Ovary (tissue), 9 donors: Measurements from ENCODE around the gene STUB1. TPM values are rescaled to one million over a fixed set of nuclear protein-coding genes. Genes with fewer than 3 reads are reported as not detected.

Source experiments
- DNase-seq, 5 donors: peaks; one replicate each; pipeline ENCODE4 v3.0.0-alpha.2; 2019 to 2020
- H3K27ac ChIP-seq, 2 donors: fragments of 200-600 bp; one replicate each; pipeline versions ENCODE4 v1.5.1 to v1.8.0; 2019 to 2022
- H3K27me3 ChIP-seq: fragments of 200-600 bp; one replicate; pipeline ENCODE4 v1.8.0; 2022
- H3K36me3 ChIP-seq: fragments of 200-600 bp; sonication (generic); one replicate; pipeline ENCODE4 v1.5.1; 2019
- H3K4me1 ChIP-seq: one replicate; pipeline ENCODE4 v1.8.1; 2013; ENCODE audit warnings: mild to moderate bottlenecking, moderate library complexity; ENCODE audit not compliant: insufficient read depth
- H3K4me3 ChIP-seq: fragments of 200-600 bp; sonication (generic); one replicate; pipeline ENCODE4 v1.5.1; 2017
- H3K9me3 ChIP-seq, 2 donors: fragments of 200-600 bp in 1 of 2; sonication (generic) in 1 of 2; one replicate each; pipeline versions ENCODE4 v1.5.1 to v1.8.1; 2013 to 2019; ENCODE audit warnings: mild to moderate bottlenecking in 1 of 2, moderate library complexity in 1 of 2
- EP300 ChIP-seq: sonication (generic); formaldehyde crosslinking; IDR thresholded peaks from one replicate; pipeline ENCODE4 v1.6.1; 2017; ENCODE audit warnings: antibody characterized with exemption
- POLR2A ChIP-seq: fragments of 450-650 bp; IDR thresholded peaks from one replicate; pipeline ENCODE4 v1.6.1; 2017; ENCODE audit warnings: antibody characterized with exemption, mild to moderate bottlenecking, moderate library complexity
- WGBS, 3 donors: extraction: QIAGEN DNeasy Blood & Tissue Kit in 1 of 3; methylation state at CpG; one replicate each; pipeline versions ENCODE4 v1.1.5 to v1.1.7; 2013 to 2017; 5-methylcytosine and 5-hydroxymethylcytosine counted together
- intact Hi-C, 4 donors: fragments of 100-400 bp; cut with DNase I; formaldehyde crosslinking; loops; one replicate each; pipeline versions ENCODE4 v1.11.0 to v1.15.1; 2022 to 2023
- polyA plus RNA-seq, 2 donors: library from polyadenylated mRNA; stranded (reverse); fragments of 200-250 nt in 1 of 2; fragments of 350-450 nt in 1 of 2; fragmentation: Illumina TruSeq in 1 of 2; extraction: RNeasy Lipid Tissue Mini Kit (QIAGEN cat#74804) in 1 of 2; gene quantifications; one replicate each; pipeline ENCODE4 v1.2.3, GENCODE V29; 2013 to 2014
- total RNA-seq, 7 donors: library from RNA; depleted of rRNA in 2 of 7; stranded (reverse); fragments of >200 nt in 2 of 7; fragmentation: NEBNext Ultra II Directional in 3 of 7; extraction: Animal tissue kit (Norgen Biotek cat#: 25700) in 3 of 7; gene quantifications; one replicate each; pipeline versions ENCODE4 v1.1.0 to v1.2.4, GENCODE V29; 2016 to 2023
- TF ChIP-seq, protein P1 (sequence below), 3 donors: fragments of 450-650 bp in 2 of 3; fragments of 200-600 bp in 1 of 3; IDR thresholded peaks; one replicate each; pipeline versions ENCODE4 v1.5.1 to v1.8.0; 2016 to 2022; ENCODE audit warnings: antibody characterized with exemption in 3 of 3, mild to moderate bottlenecking in 1 of 3
- donor health status: DM: no; HTN: no; CAD: no; lungs with moderate emphysema.
- donor health status: DM: no; HTN: no; CAD: no.
- donor health status: Bipolar disorder and iron deficiency.
- donor health status: DM: yes; HTN: yes; CAD: no.
- donor health status: DM: no; HTN: no; CAD: no.
- donor health status: DM: yes; HTN: yes; CAD: no.

STUB1 gene
- total and polyA plus RNA-seq, 9 donors = 20.1 to 115 (median 102) TPM

DNA sequence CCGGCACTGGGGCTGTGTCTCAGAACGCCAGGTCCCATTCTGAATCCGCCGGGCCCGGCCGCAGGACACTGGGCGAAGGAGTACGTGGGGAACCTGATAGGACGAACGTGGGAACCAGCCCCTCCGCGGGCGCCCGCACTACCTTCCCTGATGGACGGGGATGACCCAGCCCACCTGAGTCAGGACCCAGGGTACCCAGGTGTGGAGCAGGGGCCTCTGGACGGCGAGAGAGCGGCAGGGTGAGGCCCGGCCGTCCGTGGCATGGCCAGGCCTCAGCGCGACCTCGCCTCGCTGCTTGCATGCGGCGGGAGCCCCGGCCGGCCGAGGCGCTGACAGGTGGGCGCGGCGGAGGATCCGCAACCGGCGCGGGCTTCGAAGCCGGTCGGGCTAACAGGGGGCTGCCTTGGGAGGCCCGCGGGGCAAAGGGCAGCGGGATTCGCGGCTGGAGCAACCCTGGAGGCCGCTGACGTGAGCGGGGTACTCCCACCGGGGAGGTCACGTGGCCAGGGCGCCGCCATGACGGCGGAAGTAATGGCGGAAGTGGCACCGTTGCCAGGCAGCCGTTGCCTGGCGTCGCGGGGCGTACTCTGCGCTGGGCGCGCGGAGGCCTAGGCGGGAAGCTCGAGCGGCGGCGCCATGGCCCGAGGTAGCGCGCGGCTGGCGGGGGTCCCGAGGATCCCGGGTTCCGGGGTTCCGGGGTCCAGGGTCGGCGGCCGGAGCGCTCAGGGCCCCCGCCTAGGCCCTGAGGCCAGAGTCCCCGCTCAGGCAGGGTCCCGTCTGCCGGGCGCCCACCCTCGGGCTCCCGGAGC lies 31.2 kb upstream of the STUB1 start, which contains the start of gene WDR90:
TSS of gene WDR90 (plus strand) at position 585 of the 809 bp plus-strand sequence. CDS start at position 637, 52 bp downstream.
- 1 to 2% (median 2%) methylated on average over 76 to 91 of the region's 91 CpGs for WGBS, 3 donors
- no peaks in the 10 kb centered on the region for H3K36me3 ChIP-seq
- peaks cover 12% of the 10 kb centered on the region for H3K4me1 ChIP-seq
- TF ChIP-seq, protein P1, sequence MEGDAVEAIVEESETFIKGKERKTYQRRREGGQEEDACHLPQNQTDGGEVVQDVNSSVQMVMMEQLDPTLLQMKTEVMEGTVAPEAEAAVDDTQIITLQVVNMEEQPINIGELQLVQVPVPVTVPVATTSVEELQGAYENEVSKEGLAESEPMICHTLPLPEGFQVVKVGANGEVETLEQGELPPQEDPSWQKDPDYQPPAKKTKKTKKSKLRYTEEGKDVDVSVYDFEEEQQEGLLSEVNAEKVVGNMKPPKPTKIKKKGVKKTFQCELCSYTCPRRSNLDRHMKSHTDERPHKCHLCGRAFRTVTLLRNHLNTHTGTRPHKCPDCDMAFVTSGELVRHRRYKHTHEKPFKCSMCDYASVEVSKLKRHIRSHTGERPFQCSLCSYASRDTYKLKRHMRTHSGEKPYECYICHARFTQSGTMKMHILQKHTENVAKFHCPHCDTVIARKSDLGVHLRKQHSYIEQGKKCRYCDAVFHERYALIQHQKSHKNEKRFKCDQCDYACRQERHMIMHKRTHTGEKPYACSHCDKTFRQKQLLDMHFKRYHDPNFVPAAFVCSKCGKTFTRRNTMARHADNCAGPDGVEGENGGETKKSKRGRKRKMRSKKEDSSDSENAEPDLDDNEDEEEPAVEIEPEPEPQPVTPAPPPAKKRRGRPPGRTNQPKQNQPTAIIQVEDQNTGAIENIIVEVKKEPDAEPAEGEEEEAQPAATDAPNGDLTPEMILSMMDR (IDR thresholded peaks at IDR 0.05) = no peak
- peak; percentile 73 for TF ChIP-seq POLR2A
- TF ChIP-seq EP300 = no peak
- no peaks in the 10 kb centered on the region for H3K27me3 ChIP-seq
- H3K9me3 ChIP-seq = no peaks in the 10 kb centered on the region
- peak within 1 kb of the TSS; percentile 71 for H3K4me3 ChIP-seq
- peak within 1 kb of the TSS; percentile 48 to 93 for H3K27ac ChIP-seq
- DNase-seq = peak; percentile 91 to 97 (median 94)
- intact Hi-C loops = no loop called here

DNA sequence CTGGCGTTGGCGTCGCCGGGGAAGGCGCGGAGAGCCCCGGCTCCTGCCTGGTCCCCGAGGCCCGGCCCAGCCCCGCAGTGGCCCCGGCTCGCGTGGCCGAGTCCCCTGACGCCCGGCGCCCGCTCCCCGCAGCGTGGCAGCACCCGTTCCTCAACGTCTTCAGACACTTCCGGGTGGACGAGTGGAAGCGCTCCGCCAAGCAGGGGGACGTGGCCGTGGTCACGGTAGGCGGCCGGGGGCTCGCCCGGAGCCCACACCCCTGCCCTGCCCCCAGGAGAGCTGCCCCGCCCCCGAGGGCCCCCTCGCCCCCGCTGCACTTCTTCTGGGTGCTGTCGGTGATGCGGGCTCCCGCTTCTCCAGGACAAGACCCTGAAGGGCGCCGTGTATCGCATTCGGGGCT lies 30.6 kb upstream of the STUB1 start:
- no peaks in the 10 kb centered on the region for H3K9me3 ChIP-seq
- peak overlapping the region; percentile 71 for H3K4me3 ChIP-seq
- no peak for DNase-seq
- no peak for TF ChIP-seq POLR2A
- TF ChIP-seq EP300 = no peak
- TF ChIP-seq, protein P1 (IDR thresholded peaks at IDR 0.05) = no peak
- peak overlapping the region in 1 of 2 donors; percentile 93 for H3K27ac ChIP-seq
- no peaks in the 10 kb centered on the region for H3K36me3 ChIP-seq
- 0 to 1% (median 0%) methylated on average over 30 to 44 of the region's 44 CpGs for WGBS, 3 donors
- intact Hi-C loops = loop anchor here in 1 of 4 donors (10.0 kb wide), 1 partner anchor 265 kb away; the partner anchor contains the start of gene PGAP6
- H3K4me1 ChIP-seq = peaks cover 12% of the 10 kb centered on the region
- no peaks in the 10 kb centered on the region for H3K27me3 ChIP-seq

GRCh38 chr16:651844-652243 lies 28.4 kb upstream of the STUB1 start:
- Histone ChIP-seq H3K4me3 (no peak overlapping the region), H3K27me3 (no peaks in the 10 kb centered on the region), H3K4me1 (peaks cover 11% of the 10 kb centered on the region), H3K27ac (no peak overlapping the region), H3K9me3 (no peaks in the 10 kb centered on the region), H3K36me3 (no peaks in the 10 kb centered on the region)
- TF ChIP-seq POLR2A = no peak
- TF ChIP-seq EP300 = no peak
- TF ChIP-seq, protein P1 (IDR thresholded peaks at IDR 0.05) = no peak
- no peak for DNase-seq
- intact Hi-C loops = loop anchor here in 1 of 4 donors (10.0 kb wide), 1 partner anchor 267 kb away; the partner anchor contains the start of gene PGAP6
- WGBS, 3 donors = 72 to 84% (median 74%) methylated on average over 20 to 22 of the region's 22 CpGs

- no peaks in the 10 kb centered on the region for H3K27me3 ChIP-seq
- intact Hi-C loops = loop anchor here in 1 of 4 donors (10.0 kb wide), 1 partner anchor 268 kb away; the partner anchor contains the start of gene PGAP6
- H3K27ac ChIP-seq = no peak overlapping the region
- no peaks in the 10 kb centered on the region for H3K36me3 ChIP-seq
- DNase-seq = no peak
- 79 to 81% (median 81%) methylated on average over 28 of the region's 28 CpGs for WGBS, 3 donors
- H3K4me3 ChIP-seq = no peak overlapping the region
- peaks cover 8% of the 10 kb centered on the region for H3K4me1 ChIP-seq
- no peak for TF ChIP-seq POLR2A
- no peak for TF ChIP-seq EP300
- H3K9me3 ChIP-seq = no peaks in the 10 kb centered on the region
Measured at GRCh38 chr16:652454-653305, 27.5 kb upstream of the STUB1 start.
